Mesenchymal stem cell (in vitro differentiated cells and primary cell): ENCODE results near the gene ADAMTSL3.

Experiments
- DNase-seq: peaks from one replicate; pipeline ENCODE4 v3.0.0-alpha.2; 2013
- H2AFZ ChIP-seq: one replicate; pipeline ENCODE4 v1.6.1; 2013; ENCODE audit warnings: low read depth, mild to moderate bottlenecking, control low read depth, inconsistent platforms, low read length, moderate library complexity
- H2AK5ac ChIP-seq: 2 replicates; pipeline ENCODE4 v1.6.1; 2013; ENCODE audit warnings: low read length, moderate library complexity, mild to moderate bottlenecking, inconsistent platforms; ENCODE audit not compliant: severe bottlenecking
- H2BK120ac ChIP-seq: one replicate; pipeline ENCODE4 v1.6.1; 2013; ENCODE audit warnings: low read depth, mild to moderate bottlenecking, inconsistent platforms, low read length, moderate library complexity
- H2BK12ac ChIP-seq, 2 experiments: one replicate each; pipeline ENCODE4 v1.6.1; 2013; ENCODE audit warnings: inconsistent platforms in 2 of 2, low read length in 2 of 2, mild to moderate bottlenecking in 2 of 2, moderate library complexity in 2 of 2, control low read depth in 1 of 2
- H2BK15ac ChIP-seq: one replicate; pipeline ENCODE4 v1.6.1; 2013; ENCODE audit warnings: mild to moderate bottlenecking, low read depth, inconsistent platforms; ENCODE audit not compliant: poor library complexity, severe bottlenecking
- H2BK5ac ChIP-seq: 2 replicates; pipeline ENCODE4 v1.6.1; 2013; ENCODE audit warnings: low read depth, mild to moderate bottlenecking, low read length, control low read depth, inconsistent platforms; ENCODE audit not compliant: poor library complexity, severe bottlenecking
- H3K14ac ChIP-seq, 2 experiments: one replicate each; pipeline ENCODE4 v1.6.1; 2013; ENCODE audit warnings: inconsistent platforms in 2 of 2, low read length in 2 of 2, control low read depth in 1 of 2, mild to moderate bottlenecking in 1 of 2, moderate library complexity in 1 of 2
- H3K18ac ChIP-seq, 2 experiments: one replicate each; pipeline ENCODE4 v1.6.1; 2013; ENCODE audit warnings: inconsistent platforms in 2 of 2, low read length in 2 of 2, control low read depth in 1 of 2, low read depth in 1 of 2, mild to moderate bottlenecking in 1 of 2
- H3K23ac ChIP-seq, 2 experiments: one replicate each; pipeline ENCODE4 v1.6.1; 2013; ENCODE audit warnings: inconsistent platforms in 2 of 2, low read length in 2 of 2, mild to moderate bottlenecking in 2 of 2, moderate library complexity in 2 of 2, control low read depth in 1 of 2
- H3K27ac ChIP-seq: 2 replicates; pipeline ENCODE4 v1.5.1; 2013; ENCODE audit warnings: mild to moderate bottlenecking, moderate library complexity, low read length, control low read depth, inconsistent platforms; ENCODE audit not compliant: poor library complexity, severe bottlenecking
- H3K27me3 ChIP-seq, 2 experiments: 2 replicates each; pipeline versions ENCODE4 v1.6.1 to v1.7.0; 2013; ENCODE audit warnings: low read length in 2 of 2, mild to moderate bottlenecking in 2 of 2, moderate library complexity in 2 of 2, control low read depth in 1 of 2, inconsistent platforms in 1 of 2; ENCODE audit not compliant: control insufficient read depth in 1 of 2, insufficient read depth in 1 of 2
- H3K36me3 ChIP-seq, 2 experiments: 2 replicates each; pipeline versions ENCODE4 v1.6.1 to v1.7.0; 2013; ENCODE audit warnings: low read length in 2 of 2, control low read depth in 1 of 2, inconsistent platforms in 1 of 2, low read depth in 1 of 2, mild to moderate bottlenecking in 1 of 2; ENCODE audit not compliant: insufficient read depth in 2 of 2, control insufficient read depth in 1 of 2
- H3K4ac ChIP-seq, 2 experiments: one replicate each; pipeline ENCODE4 v1.6.1; 2013; ENCODE audit warnings: inconsistent platforms in 2 of 2, low read length in 2 of 2, mild to moderate bottlenecking in 2 of 2, moderate library complexity in 2 of 2, control low read depth in 1 of 2, low read depth in 1 of 2
- H3K4me1 ChIP-seq: 2 replicates; pipeline ENCODE4 v1.6.1; 2013; ENCODE audit warnings: low read depth, low read length, control low read depth; ENCODE audit not compliant: control insufficient read depth, insufficient read depth
- H3K4me2 ChIP-seq: 2 replicates; pipeline ENCODE4 v1.6.1; 2013; ENCODE audit warnings: low read length, mild to moderate bottlenecking, inconsistent platforms; ENCODE audit not compliant: poor library complexity, severe bottlenecking
- H3K4me3 ChIP-seq, 2 experiments: 2 replicates each; pipeline versions ENCODE4 v1.5.1 to v1.7.0; 2013; ENCODE audit warnings: low read length in 2 of 2, mild to moderate bottlenecking in 2 of 2, control low read depth in 1 of 2, low read depth in 1 of 2; ENCODE audit not compliant: insufficient read depth in 1 of 2
- H3K79me1 ChIP-seq: replicated peaks from 2 replicates; pipeline ENCODE4 v1.6.1; 2013; ENCODE audit warnings: mild to moderate bottlenecking, control low read depth, low read length, inconsistent platforms; ENCODE audit not compliant: poor library complexity, severe bottlenecking
- H3K9ac ChIP-seq: 2 replicates; pipeline ENCODE4 v1.7.0; 2013; ENCODE audit warnings: mild to moderate bottlenecking, low read length, moderate library complexity
- H3K9me3 ChIP-seq: 2 replicates; pipeline ENCODE4 v1.7.0; 2013; ENCODE audit warnings: mild to moderate bottlenecking, low read length; ENCODE audit not compliant: control insufficient read depth
- H4K8ac ChIP-seq: one replicate; pipeline ENCODE4 v1.6.1; 2013; ENCODE audit warnings: inconsistent platforms, mild to moderate bottlenecking, low read length, moderate library complexity
- H4K91ac ChIP-seq: one replicate; pipeline ENCODE4 v1.6.1; 2013; ENCODE audit warnings: mild to moderate bottlenecking, low read length, inconsistent platforms
- WGBS: methylation state at CpG from one replicate; pipeline ENCODE4 v1.1.7; 2013; ENCODE audit warnings: mixed read lengths; 5-methylcytosine and 5-hydroxymethylcytosine counted together

ADAMTSL3 gene

DNA sequence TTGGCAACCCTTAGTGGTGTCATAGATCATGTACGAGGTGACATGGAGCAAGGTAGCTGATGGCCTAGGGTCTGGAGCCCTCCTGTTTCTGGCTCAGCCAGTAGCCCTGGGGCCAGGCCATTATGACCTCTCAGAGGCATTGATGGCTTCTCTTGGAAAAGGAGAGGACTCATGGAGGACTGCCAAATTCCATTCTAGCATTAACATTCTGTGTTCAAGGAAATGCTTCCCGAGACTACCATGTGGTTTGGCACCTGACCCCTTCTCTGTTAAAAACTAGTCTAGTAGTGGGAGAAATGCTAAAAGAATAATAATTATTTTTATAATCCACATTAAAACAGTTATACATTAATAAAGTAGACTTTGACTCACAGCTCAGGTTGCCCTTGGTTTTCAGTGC is 40.2 kb upstream of the ADAMTSL3 start:
- H3K36me3 ChIP-seq = no peaks in the 10 kb centered on the region
- H3K9me3 ChIP-seq = no peaks in the 10 kb centered on the region
- H2BK15ac ChIP-seq = no peak overlapping the region
- H3K27me3 ChIP-seq = no peaks in the 10 kb centered on the region
- no peaks in the 10 kb centered on the region for H3K79me1 ChIP-seq
- no peak overlapping the region for H4K91ac ChIP-seq
- H3K4me3 ChIP-seq = no peak overlapping the region
- H2BK12ac ChIP-seq = no peak overlapping the region
- H2AK5ac ChIP-seq = no peak overlapping the region
- no peak overlapping the region for H3K4ac ChIP-seq
- H2BK120ac ChIP-seq = no peak overlapping the region
- H3K4me1 ChIP-seq = no peaks in the 10 kb centered on the region
- no peak overlapping the region for H3K27ac ChIP-seq
- 85% methylated on average over 1 of the region's 2 CpGs for WGBS
- DNase-seq = no peak
- no peak overlapping the region for H4K8ac ChIP-seq
- no peak overlapping the region for H3K18ac ChIP-seq
- no peak overlapping the region for H3K4me2 ChIP-seq
- no peak overlapping the region for H3K23ac ChIP-seq
- no peak overlapping the region for H2AFZ ChIP-seq
- H3K9ac ChIP-seq = no peak overlapping the region
- no peak overlapping the region for H2BK5ac ChIP-seq
- H3K14ac ChIP-seq = no peak overlapping the region

DNA sequence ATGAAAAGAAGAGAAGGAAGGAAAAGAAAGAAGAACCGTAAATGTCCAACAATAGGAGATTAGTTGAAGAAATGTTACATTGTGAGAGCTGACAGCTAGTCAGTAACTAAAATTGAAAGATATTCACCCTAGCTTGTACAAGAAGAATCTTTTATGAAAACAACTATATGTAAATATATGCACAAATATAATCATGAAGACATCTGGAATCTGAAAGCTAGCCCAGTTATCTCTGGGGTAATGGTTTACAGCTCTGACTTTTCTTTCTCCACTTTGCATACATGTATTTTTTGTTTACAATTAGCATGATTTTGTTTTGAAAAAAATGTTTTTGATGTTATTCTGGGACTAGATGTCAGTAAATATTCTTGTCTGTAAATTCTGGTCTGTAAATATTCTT is 37.1 kb upstream of the ADAMTSL3 start:
- no peaks in the 10 kb centered on the region for H3K79me1 ChIP-seq
- no peaks in the 10 kb centered on the region for H3K4me1 ChIP-seq
- no peak overlapping the region for H3K4me2 ChIP-seq
- 100% methylated on average over 1 of the region's 1 CpG for WGBS
- H3K4me3 ChIP-seq = no peak overlapping the region
- no peaks in the 10 kb centered on the region for H3K36me3 ChIP-seq
- no peak overlapping the region for H3K23ac ChIP-seq
- no peak overlapping the region for H3K4ac ChIP-seq
- no peak overlapping the region for H2AFZ ChIP-seq
- no peak overlapping the region for H2BK12ac ChIP-seq
- no peaks in the 10 kb centered on the region for H3K9me3 ChIP-seq
- H3K27me3 ChIP-seq = no peaks in the 10 kb centered on the region
- no peak overlapping the region for H2BK15ac ChIP-seq
- no peak overlapping the region for H2BK5ac ChIP-seq
- no peak overlapping the region for H3K14ac ChIP-seq
- no peak overlapping the region for H2BK120ac ChIP-seq
- H4K91ac ChIP-seq = no peak overlapping the region
- H3K9ac ChIP-seq = no peak overlapping the region
- H4K8ac ChIP-seq = no peak overlapping the region
- DNase-seq = no peak
- no peak overlapping the region for H3K27ac ChIP-seq
- H3K18ac ChIP-seq = no peak overlapping the region
- H2AK5ac ChIP-seq = no peak overlapping the region

DNA sequence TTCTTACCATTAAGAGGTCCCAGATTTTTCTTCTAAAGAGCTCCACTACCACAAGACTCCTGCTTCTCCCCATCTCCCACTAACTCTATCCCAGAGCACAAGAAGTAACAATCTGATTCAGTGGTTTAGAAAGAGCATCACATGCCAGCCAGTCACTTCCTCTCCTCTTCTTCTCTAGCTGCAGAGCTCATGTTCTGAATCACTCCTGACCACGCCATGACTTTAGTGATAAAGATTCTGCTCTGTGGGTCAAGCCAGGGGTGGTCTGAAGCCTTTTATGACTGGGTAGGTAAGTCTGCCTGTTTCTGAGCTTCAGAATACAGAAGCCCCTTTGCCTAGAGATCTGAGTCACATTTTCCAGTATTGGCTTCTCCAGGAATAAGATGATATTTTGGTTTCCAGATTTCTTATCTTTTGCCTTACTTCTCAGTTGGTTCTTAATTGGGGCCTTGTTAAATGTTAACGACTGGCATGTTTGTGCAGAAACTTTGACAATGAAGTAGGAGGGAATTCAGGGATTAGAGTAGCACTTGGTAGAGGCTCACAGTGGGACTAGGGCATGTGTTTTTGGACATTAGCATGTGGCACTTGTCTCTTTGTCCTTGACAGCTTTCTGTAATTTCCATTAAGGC is 27.6 kb upstream of the ADAMTSL3 start:
- Histone ChIP-seq H3K9ac (peak overlapping the region; percentile 27), H3K4me1 (no peaks in the 10 kb centered on the region), H3K27ac (no peak overlapping the region), H3K4me2 (no peak overlapping the region), H3K4ac (no peak overlapping the region), H3K9me3 (no peaks in the 10 kb centered on the region), H4K8ac (no peak overlapping the region), H3K14ac (no peak overlapping the region), H3K18ac (no peak overlapping the region), H3K4me3 (no peak overlapping the region), H2BK120ac (no peak overlapping the region), H2BK5ac (no peak overlapping the region), H4K91ac (no peak overlapping the region), H2AFZ (no peak overlapping the region), H2BK15ac (no peak overlapping the region), H2AK5ac (no peak overlapping the region), H3K79me1 (no peaks in the 10 kb centered on the region), H3K23ac (no peak overlapping the region), H2BK12ac (no peak overlapping the region), H3K36me3 (no peaks in the 10 kb centered on the region), H3K27me3 (no peaks in the 10 kb centered on the region)
- 41% methylated on average over 2 of the region's 2 CpGs for WGBS
- peak; percentile 2 for DNase-seq

GRCh38 chr15:83631534-83631933 is 22.4 kb upstream of the ADAMTSL3 start:
- Histone ChIP-seq H2AFZ (no peak overlapping the region), H3K4ac (no peak overlapping the region), H2BK15ac (no peak overlapping the region), H3K14ac (no peak overlapping the region), H3K4me3 (no peak overlapping the region), H2AK5ac (no peak overlapping the region), H3K79me1 (no peaks in the 10 kb centered on the region), H3K9me3 (no peaks in the 10 kb centered on the region), H2BK5ac (no peak overlapping the region), H3K27ac (no peak overlapping the region), H3K4me1 (no peaks in the 10 kb centered on the region), H4K8ac (no peak overlapping the region), H3K27me3 (no peaks in the 10 kb centered on the region), H3K9ac (no peak overlapping the region), H4K91ac (no peak overlapping the region), H2BK12ac (no peak overlapping the region), H2BK120ac (no peak overlapping the region), H3K4me2 (no peak overlapping the region), H3K23ac (no peak overlapping the region), H3K18ac (no peak overlapping the region), H3K36me3 (no peaks in the 10 kb centered on the region)
- no peak for DNase-seq
- 71% methylated on average over 2 of the region's 2 CpGs for WGBS
